Gastroesophageal sphincter (tissue), 3 donors: Measurements from ENCODE around the gene ACSL4.

Experiments
- EP300 ChIP-seq: sonication (generic); formaldehyde crosslinking; IDR thresholded peaks from one replicate; pipeline ENCODE4 v1.6.1; 2017; ENCODE audit warnings: antibody characterized with exemption, mild to moderate bottlenecking
- POLR2A ChIP-seq, 2 donors: fragments of 450-650 bp; IDR thresholded peaks; one replicate each; pipeline ENCODE4 v1.6.1; 2017; ENCODE audit warnings: antibody characterized with exemption in 2 of 2, mild to moderate bottlenecking in 2 of 2, moderate library complexity in 1 of 2
- TF ChIP-seq, protein P1 (sequence below), 4 experiments: fragments of 200-600 bp in 2 of 4; fragments of 450-650 bp in 2 of 4; sonication (generic) in 1 of 4; IDR thresholded peaks; one replicate each; pipeline ENCODE4 v1.5.1; 2017 to 2019; ENCODE audit warnings: antibody characterized with exemption in 4 of 4, mild to moderate bottlenecking in 2 of 4, moderate library complexity in 2 of 4

DNA sequence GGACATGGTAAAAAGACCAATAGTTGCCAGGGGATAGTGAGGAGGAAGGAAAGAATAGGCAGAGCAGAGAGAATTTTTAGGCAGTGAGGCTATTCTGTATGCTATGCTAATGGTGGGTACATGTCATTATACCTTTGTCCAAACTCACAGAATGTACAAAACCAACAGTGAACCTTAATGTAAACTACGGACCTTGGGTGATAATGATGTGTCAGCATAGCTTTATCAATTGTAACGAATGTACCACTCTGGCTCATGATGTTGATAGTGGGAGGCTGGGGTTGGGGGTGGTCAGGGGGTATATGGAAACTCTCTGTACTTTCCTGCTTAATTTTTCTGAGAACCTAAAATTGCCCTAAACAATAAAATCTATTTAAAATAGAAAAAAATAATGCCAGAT is 37.7 kb upstream of the ACSL4 start:
- TF ChIP-seq EP300: no peak
- no peak for TF ChIP-seq POLR2A (IDR thresholded peaks at IDR 0.05)
- TF ChIP-seq, protein P1, sequence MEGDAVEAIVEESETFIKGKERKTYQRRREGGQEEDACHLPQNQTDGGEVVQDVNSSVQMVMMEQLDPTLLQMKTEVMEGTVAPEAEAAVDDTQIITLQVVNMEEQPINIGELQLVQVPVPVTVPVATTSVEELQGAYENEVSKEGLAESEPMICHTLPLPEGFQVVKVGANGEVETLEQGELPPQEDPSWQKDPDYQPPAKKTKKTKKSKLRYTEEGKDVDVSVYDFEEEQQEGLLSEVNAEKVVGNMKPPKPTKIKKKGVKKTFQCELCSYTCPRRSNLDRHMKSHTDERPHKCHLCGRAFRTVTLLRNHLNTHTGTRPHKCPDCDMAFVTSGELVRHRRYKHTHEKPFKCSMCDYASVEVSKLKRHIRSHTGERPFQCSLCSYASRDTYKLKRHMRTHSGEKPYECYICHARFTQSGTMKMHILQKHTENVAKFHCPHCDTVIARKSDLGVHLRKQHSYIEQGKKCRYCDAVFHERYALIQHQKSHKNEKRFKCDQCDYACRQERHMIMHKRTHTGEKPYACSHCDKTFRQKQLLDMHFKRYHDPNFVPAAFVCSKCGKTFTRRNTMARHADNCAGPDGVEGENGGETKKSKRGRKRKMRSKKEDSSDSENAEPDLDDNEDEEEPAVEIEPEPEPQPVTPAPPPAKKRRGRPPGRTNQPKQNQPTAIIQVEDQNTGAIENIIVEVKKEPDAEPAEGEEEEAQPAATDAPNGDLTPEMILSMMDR (IDR thresholded peaks at IDR 0.05): no peak
